DMS153 treated with DMSO at 0.1 percent for 48 hours (cell line): ENCODE data around the gene ISYNA1.
A peak's percentile ranks its signal among the peaks of the same experiment; 100 is the strongest.

Source experiments
- DNase-seq: peaks from one replicate; lab custom pipeline; 2025; ENCODE audit not compliant: unreplicated experiment; lab: John Stamatoyannopoulos, UW

Gene ISYNA1

DNA sequence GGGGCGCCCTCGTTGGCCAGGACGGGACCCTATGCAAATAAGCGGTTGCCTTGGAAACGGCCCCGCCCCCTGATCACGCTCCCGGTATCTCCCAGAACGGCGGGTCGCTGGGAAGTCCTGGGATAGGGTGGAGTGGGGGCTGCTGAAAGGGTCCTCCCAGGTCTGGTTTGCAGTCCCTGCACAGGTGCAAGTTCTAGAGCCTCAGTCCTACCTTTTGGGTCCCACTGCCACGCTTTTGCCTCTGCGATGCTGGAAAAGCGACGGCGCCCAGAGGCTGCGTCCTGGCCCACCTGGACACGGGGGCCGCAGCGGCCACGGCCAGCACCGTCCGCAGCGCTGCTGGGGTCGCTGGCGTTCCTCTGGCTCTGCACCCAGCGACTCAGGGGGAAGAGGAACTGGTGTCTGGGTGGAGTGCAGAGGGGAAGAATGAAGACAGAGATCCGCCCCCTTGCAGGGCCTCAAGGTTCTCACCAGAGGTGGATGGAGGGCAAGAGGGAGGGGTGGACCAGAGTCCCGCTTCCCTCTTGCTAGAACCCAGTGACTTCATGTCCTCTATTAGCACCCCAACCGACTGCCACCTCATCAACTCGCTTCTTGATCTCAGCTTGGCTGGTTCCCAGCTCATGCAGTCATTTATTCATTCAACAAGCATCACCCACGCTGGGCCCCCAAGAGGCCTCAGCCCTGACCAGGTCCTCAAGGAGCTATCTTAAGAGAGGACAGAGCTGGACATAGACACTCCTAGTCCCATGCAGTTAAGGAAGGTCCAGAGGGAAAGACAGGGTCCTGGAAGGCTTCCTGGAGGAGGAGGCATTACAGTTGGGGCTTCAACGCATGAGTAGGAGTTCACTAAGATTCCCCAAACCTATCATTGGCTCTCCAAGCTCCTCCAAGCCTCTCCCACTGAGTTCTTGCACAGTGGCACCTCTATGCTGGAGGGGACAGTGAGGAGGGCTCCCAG, 40.4 kb downstream of the ISYNA1 start, which contains the start of gene LRRC25:
Gene LRRC25, minus strand, starts transcription at position 381 of the 961 bp plus-strand sequence. CDS start 659 bp downstream, outside the sequence.
- no peak for DNase-seq

DNA sequence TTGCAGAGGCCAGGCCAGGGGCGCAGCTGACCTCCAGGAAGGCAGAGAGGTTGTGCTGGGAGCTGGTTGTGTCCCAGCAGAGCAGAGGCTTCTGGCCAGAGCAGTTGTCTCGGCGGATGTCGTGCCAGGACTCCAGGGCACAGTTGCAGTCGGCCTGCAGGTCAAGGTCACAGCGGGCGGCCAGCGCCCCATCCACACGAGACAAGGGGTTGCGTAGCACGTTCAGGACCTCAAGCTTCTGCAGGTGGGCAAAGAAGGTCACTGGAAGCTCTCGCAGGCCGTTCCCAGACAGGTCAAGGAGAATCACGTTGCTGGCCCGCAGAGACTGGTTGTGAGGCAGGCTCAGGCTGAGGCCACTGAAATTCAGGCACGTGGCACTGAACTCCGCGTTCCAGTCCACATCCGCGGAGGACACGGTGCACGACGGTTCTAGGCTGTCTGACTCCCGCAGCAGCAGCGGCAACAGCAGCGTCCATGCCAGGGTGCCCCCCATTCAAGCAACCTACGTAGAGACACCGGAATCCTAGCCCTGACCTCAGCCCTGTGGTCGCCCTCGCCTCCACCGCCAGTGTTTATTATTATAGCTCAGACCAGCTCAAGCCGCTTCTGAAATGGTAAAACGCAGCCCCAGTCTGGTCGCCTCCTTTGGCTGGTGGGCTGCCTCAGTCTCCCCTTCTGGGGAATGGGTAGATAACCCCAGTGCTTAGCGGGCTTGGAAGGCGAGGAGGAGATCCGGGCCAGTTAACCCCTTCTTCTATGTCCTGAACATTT, 41.3 kb downstream of the ISYNA1 start:
- no peak for DNase-seq

DNA sequence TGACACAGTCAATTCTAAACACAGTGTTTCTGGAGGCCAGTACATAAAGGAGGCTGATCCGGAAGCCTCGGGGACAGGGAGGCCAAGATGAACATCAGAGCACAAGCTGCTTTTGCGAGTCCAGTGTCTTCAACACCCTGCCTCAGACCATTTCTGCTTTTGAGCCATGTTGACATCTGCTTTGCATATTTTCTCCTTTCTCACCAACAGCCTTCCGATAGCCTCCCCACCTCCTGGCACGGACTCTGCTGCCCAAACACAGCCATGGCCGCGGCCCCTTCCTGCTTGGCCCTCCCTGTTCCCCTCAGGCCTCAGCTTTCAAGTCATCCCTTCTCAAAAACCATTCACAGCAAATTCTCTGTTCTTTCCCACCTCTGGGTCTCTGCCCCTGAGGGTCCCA, 44.1 kb downstream of the ISYNA1 start:
- DNase-seq = no peak

DNA sequence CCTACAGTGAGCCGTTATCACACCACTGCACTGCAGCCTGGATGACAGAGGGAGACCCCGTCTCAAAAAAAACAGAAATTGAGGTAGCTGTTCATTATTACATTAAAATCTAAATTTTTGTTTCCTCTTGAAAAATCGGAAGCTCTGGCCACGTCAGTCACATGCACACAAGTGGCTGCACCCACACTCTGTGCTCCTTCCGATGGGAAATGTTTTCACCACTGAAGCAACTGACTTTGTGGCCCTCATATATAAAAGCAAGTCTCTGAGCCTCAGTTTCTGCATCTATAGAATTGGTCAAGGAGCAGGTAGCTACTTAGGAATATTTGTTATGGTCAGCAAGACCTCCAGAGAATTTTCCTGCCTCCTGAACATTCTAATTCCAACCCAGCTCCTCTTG, 45.0 kb downstream of the ISYNA1 start:
- DNase-seq = no peak

DNA sequence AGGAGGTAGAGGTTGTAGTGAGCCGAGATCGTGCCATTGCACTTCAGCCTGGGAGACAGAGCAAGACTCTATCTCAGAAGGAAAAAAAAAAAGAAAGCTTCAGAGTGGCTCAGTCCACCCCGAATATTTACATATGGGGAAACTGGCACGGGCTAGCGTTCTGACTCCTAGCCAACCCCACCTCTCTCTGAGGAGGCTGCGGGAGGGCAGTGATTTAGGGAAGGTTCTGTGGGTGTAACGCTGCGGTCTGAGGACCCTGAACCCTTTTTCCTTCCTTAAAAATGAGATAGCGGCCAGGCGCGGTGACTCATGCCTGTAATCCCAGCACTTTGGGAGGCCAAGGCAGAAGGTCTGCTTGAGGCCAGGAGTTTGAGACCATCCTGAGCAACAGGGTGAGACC, 45.5 kb downstream of the ISYNA1 start:
- DNase-seq = no peak

GRCh38 chr19:18391509-18392075, 46.3 kb downstream of the ISYNA1 start:
- DNase-seq = no peak

- DNase-seq = no peak
Observed at GRCh38 chr19:18390065-18390907, 47.6 kb downstream of the ISYNA1 start.

DNA sequence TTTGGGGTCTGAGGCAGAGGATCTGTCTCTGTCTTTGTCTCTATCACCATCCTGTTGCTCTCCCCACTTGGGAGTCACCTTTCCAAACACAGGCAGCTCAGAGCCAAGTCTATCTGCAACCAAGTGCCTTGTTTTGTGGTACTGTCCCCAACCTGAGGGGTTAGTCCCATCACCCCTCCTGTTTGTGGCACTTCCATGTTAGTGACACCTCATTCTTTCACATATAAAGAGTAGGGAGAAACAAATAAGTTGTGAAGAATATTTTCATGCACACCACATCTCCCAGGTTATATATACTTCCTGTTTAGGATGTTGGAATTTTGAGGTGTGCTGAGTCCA, 48.2 kb downstream of the ISYNA1 start:
- DNase-seq = no peak

DNA sequence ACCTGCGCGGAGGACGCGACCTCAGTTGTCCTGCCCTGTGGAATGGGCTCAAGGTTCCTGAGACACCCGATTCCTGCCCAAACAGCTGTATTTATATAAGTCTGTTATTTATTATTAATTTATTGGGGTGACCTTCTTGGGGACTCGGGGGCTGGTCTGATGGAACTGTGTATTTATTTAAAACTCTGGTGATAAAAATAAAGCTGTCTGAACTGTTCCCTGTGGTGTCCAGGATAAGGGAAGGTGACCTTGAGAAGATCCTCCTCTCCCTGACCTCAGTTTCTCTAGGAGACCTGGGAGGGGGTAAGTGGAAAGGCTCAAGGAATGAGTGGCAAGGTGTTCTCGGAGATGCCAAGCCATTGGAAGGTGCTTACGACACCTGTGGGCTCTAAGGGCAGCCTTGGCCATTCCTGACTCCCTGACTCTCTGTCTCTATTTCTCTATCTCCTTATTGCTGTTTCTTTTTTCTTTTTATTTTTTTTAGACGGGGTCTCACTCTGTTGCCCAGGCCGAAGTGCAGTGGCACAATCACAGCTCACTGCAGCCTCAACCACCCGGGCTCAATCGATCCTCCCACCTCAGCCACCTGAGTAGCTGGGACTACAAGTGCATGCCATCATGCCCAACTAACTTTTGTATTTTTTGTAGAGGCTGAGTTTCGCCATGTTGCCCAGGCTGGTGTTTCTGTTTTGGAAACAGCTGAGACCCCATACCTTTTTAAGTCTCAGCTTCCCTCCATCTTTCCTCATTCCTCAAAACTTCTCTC, 48.8 kb downstream of the ISYNA1 start:
- no peak for DNase-seq

DNA sequence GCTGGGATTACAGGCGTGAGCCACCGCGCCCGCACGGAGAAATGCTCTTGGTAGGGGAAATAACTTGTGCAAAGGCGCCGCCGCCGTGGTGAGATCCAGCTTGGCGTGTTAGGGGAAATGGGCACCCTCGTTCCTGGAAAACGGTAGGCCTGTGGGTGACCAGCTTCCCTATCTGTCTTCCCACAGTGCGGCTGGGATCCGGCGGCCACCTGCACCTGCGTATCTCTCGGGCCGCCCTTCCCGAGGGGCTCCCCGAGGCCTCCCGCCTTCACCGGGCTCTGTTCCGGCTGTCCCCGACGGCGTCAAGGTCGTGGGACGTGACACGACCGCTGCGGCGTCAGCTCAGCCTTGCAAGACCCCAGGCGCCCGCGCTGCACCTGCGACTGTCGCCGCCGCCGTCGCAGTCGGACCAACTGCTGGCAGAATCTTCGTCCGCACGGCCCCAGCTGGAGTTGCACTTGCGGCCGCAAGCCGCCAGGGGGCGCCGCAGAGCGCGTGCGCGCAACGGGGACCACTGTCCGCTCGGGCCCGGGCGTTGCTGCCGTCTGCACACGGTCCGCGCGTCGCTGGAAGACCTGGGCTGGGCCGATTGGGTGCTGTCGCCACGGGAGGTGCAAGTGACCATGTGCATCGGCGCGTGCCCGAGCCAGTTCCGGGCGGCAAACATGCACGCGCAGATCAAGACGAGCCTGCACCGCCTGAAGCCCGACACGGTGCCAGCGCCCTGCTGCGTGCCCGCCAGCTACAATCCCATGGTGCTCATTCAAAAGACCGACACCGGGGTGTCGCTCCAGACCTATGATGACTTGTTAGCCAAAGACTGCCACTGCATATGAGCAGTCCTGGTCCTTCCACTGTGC, 49.6 kb downstream of the ISYNA1 start:
- DNase-seq = peak; percentile 40

GRCh38 chr19:18386543-18387271, 51.2 kb downstream of the ISYNA1 start:
- DNase-seq = no peak

GRCh38 chr19:18385675-18386542, 52.0 kb downstream of the ISYNA1 start, which contains the start of gene GDF15:
Gene GDF15, plus strand, starts transcription at chr19:18386158. Its CDS starts 32 bp downstream, at chr19:18386190.
- no peak for DNase-seq

GRCh38 chr19:18385359-18385674, 52.6 kb downstream of the ISYNA1 start:
- no peak for DNase-seq

GRCh38 chr19:18384775-18385174, 53.2 kb downstream of the ISYNA1 start:
- no peak for DNase-seq
